GM23338 (cell line): ENCODE results near the gene NEK3. TPM values are rescaled to one million over a fixed set of nuclear protein-coding genes. Genes with fewer than 3 reads are reported as not detected.

ENCODE experiments used
- ATAC-seq: fragments of 200-7000 bp; cut with Tn5 transposase; 3 replicates; pipeline ENCODE4 v1.9.1; 2020
- DNase-seq: peaks from one replicate; pipeline ENCODE4 v3.0.0-alpha.2; 2015; ENCODE audit warnings: low spot score
- H2AFZ ChIP-seq: fragments of 200-600 bp; sonication (generic); 2 replicates; pipeline ENCODE4 v1.8.0; 2016; ENCODE audit warnings: antibody characterized with exemption, mild to moderate bottlenecking, moderate library complexity
- H3F3A ChIP-seq: fragments of 200-600 bp; sonication (generic); replicated peaks from 2 replicates; pipeline ENCODE4 v1.8.0; 2017; ENCODE audit warnings: antibody characterized with exemption, mixed run types, low read depth
- H3K27ac ChIP-seq: fragments of 200-600 bp; sonication (generic); 2 replicates; pipeline ENCODE4 v1.6.1; 2016; ENCODE audit warnings: low read depth
- H3K27me3 ChIP-seq: fragments of 200-600 bp; sonication (generic); 2 replicates; pipeline ENCODE4 v1.8.0; 2016; ENCODE audit warnings: mild to moderate bottlenecking, mixed run types, moderate library complexity; ENCODE audit not compliant: insufficient read depth
- H3K36me3 ChIP-seq: fragments of 200-600 bp; sonication (generic); 2 replicates; pipeline ENCODE4 v1.8.0; 2016; ENCODE audit warnings: mild to moderate bottlenecking; ENCODE audit not compliant: insufficient read depth
- H3K4me1 ChIP-seq: fragments of 200-600 bp; sonication (generic); 2 replicates; pipeline ENCODE4 v1.8.0; 2016; ENCODE audit warnings: mild to moderate bottlenecking, moderate library complexity; ENCODE audit not compliant: insufficient read depth
- H3K4me2 ChIP-seq: fragments of 200-600 bp; sonication (generic); 2 replicates; pipeline ENCODE4 v1.7.1; 2017; ENCODE audit warnings: mixed run types
- H3K4me3 ChIP-seq: fragments of 200-600 bp; sonication (generic); 2 replicates; pipeline ENCODE4 v1.6.1; 2016; ENCODE audit warnings: mixed run types
- H3K79me2 ChIP-seq: fragments of 200-600 bp; sonication (generic); replicated peaks from 2 replicates; pipeline ENCODE4 v1.8.0; 2017; ENCODE audit warnings: mild to moderate bottlenecking; ENCODE audit not compliant: insufficient read depth
- H3K9me2 ChIP-seq: fragments of 200-600 bp; sonication (generic); 2 replicates; pipeline ENCODE4 v1.8.0; 2017; ENCODE audit not compliant: insufficient read depth
- H4K20me1 ChIP-seq: fragments of 200-600 bp; sonication (generic); replicated peaks from 2 replicates; pipeline ENCODE4 v1.8.0; 2017; ENCODE audit warnings: mild to moderate bottlenecking; ENCODE audit not compliant: insufficient read depth
- H3K27ac Mint-ChIP-seq: 2 replicates; pipeline ENCODE4 v1.8.0; 2020; ENCODE audit warnings: inconsistent platforms, mild to moderate bottlenecking, moderate library complexity, mixed read lengths
- H3K27me3 Mint-ChIP-seq: 3 replicates; pipeline ENCODE4 v1.8.0; 2022; ENCODE audit warnings: low read depth, mild to moderate bottlenecking, moderate library complexity, mixed read lengths, inconsistent platforms; ENCODE audit not compliant: insufficient read depth, poor library complexity
- H3K36me3 Mint-ChIP-seq: 3 replicates; pipeline ENCODE4 v1.8.0; 2021; ENCODE audit warnings: low read depth, mild to moderate bottlenecking, inconsistent platforms, moderate library complexity, mixed read lengths
- H3K4me1 Mint-ChIP-seq: 3 replicates; pipeline ENCODE4 v1.8.0; 2020; ENCODE audit warnings: mild to moderate bottlenecking, inconsistent platforms, mixed read lengths
- H3K4me3 Mint-ChIP-seq: 3 replicates; pipeline ENCODE4 v1.8.0; 2021; ENCODE audit warnings: moderate library complexity, mild to moderate bottlenecking, inconsistent platforms, mixed read lengths
- H3K9me3 Mint-ChIP-seq: 3 replicates; pipeline ENCODE4 v1.8.0; 2020; ENCODE audit warnings: moderate library complexity, mild to moderate bottlenecking, inconsistent platforms, mixed read lengths
- CREB1 ChIP-seq: fragments of 250-450 bp; sonication (Bioruptor Pico); IDR thresholded peaks from 2 replicates; pipeline ENCODE4 v1.5.0; 2020; ENCODE audit warnings: low read depth, mild to moderate bottlenecking, moderate library complexity
- CTCF ChIP-seq, 2 experiments: fragments of 200-600 bp in 1 of 2; sonication (generic) in 1 of 2; conservative IDR thresholded peaks; 2 replicates each; pipeline versions ENCODE4 v1.5.1 to v1.6.1; 2016 to 2017; ENCODE audit warnings: antibody characterized with exemption in 2 of 2, low read depth in 2 of 2, mild to moderate bottlenecking in 2 of 2, moderate library complexity in 1 of 2
- ETS1 ChIP-seq: IDR thresholded peaks from 2 replicates; pipeline ENCODE4 v1.6.1; 2016; ENCODE audit warnings: antibody characterized with exemption
- EZH2 ChIP-seq: fragments of 200-600 bp; sonication (generic); IDR thresholded peaks from one replicate; pipeline ENCODE4 v1.8.0; 2017; ENCODE audit warnings: antibody characterized with exemption, mild to moderate bottlenecking, low read depth; ENCODE audit not compliant: unreplicated experiment
- EZH2phosphoT487 ChIP-seq: fragments of 200-600 bp; sonication (generic); IDR thresholded peaks from one replicate; pipeline ENCODE4 v1.8.1; 2018; ENCODE audit warnings: antibody characterized with exemption; ENCODE audit not compliant: unreplicated experiment
- JUNB ChIP-seq: IDR thresholded peaks from one replicate; pipeline ENCODE4 v1.6.1; 2016; ENCODE audit warnings: antibody characterized with exemption; ENCODE audit not compliant: unreplicated experiment
- NANOG ChIP-seq: IDR thresholded peaks from 2 replicates; pipeline ENCODE4 v1.6.1; 2016; ENCODE audit warnings: antibody characterized with exemption, borderline replicate concordance
- POLR2AphosphoS5 ChIP-seq: IDR thresholded peaks from 2 replicates; pipeline ENCODE4 v1.6.1; 2016; ENCODE audit warnings: antibody characterized with exemption, low read depth
- REST ChIP-seq: IDR thresholded peaks from one replicate; pipeline ENCODE4 v1.6.1; 2018; ENCODE audit warnings: antibody characterized with exemption; ENCODE audit not compliant: unreplicated experiment
- STAT1 ChIP-seq: IDR thresholded peaks from one replicate; pipeline ENCODE4 v1.6.1; 2016; ENCODE audit warnings: antibody characterized with exemption; ENCODE audit not compliant: unreplicated experiment
- ZNF114 ChIP-seq: fragments of 250-450 bp; sonication (Bioruptor Pico); IDR thresholded peaks from 2 replicates; pipeline ENCODE4 v1.5.0; 2020; ENCODE audit warnings: mild to moderate bottlenecking, moderate library complexity
- ZNF331 ChIP-seq: fragments of 250-450 bp; sonication (Bioruptor Pico); IDR thresholded peaks from 2 replicates; pipeline ENCODE4 v1.5.0; 2020; ENCODE audit warnings: low read depth, mild to moderate bottlenecking, moderate library complexity
- ZNF462 ChIP-seq: fragments of 250-450 bp; sonication (Bioruptor Pico); IDR thresholded peaks from 2 replicates; pipeline ENCODE4 v1.5.0; 2020; ENCODE audit warnings: mild to moderate bottlenecking, moderate library complexity
- polyA plus RNA-seq: library from polyadenylated mRNA; unstranded; fragments of >200 nt; fragmentation: Nextera tagmentation; extraction: Ambion mirVana; gene quantifications from 2 replicates; pipeline ENCODE4 v1.2.1, GENCODE V29; 2016
- total RNA-seq: library from RNA; depleted of rRNA; stranded (reverse); fragments of >200 nt; shearing (Covaris generic); gene quantifications from 2 replicates; pipeline ENCODE4 v1.2.3, GENCODE V29; 2014

Gene NEK3
- total and polyA plus RNA-seq, 2 experiments from 2014 or later: 26.7 to 26.8 TPM

GRCh38 chr13:52141299-52141698 lies 18.1 kb downstream of the NEK3 start:
- H3K27me3 ChIP-seq: no peaks in the 10 kb centered on the region
- H3K27me3 Mint-ChIP-seq: no peaks in the 10 kb centered on the region
- ATAC-seq (no peak), DNase-seq (no peak)
- no peaks in the 10 kb centered on the region; the same call in 1 of the 2 replicates for H3K36me3 ChIP-seq
- no peaks in the 10 kb centered on the region for H3K4me1 ChIP-seq
- H3K9me2 ChIP-seq: no peaks in the 10 kb centered on the region
- no peaks in the 10 kb centered on the region for H3K79me2 ChIP-seq
- no peaks in the 10 kb centered on the region for H4K20me1 ChIP-seq
- H2AFZ ChIP-seq: no peak overlapping the region
- no peak overlapping the region for H3K4me3 ChIP-seq
- no peak overlapping the region for H3K27ac Mint-ChIP-seq
- no peaks in the 10 kb centered on the region for H3F3A ChIP-seq
- TF ChIP-seq CREB1 (CRISPR knock-in tag): no peak
- TF ChIP-seq ETS1: no peak
- no peak for TF ChIP-seq STAT1
- no peak for TF ChIP-seq ZNF331 (CRISPR knock-in tag)
- TF ChIP-seq ZNF462 (CRISPR knock-in tag): no peak
- TF ChIP-seq POLR2AphosphoS5: no peak
- no peak for TF ChIP-seq REST
- no peak for TF ChIP-seq EZH2
- no peak for TF ChIP-seq CTCF (conservative IDR thresholded peaks at IDR 0.05; ENCODE audit: low read depth in 2 of 2)
- no peak for TF ChIP-seq EZH2phosphoT487
- TF ChIP-seq JUNB: no peak
- no peak for TF ChIP-seq ZNF114 (CRISPR knock-in tag)
- TF ChIP-seq NANOG: no peak
- no peak overlapping the region for H3K27ac ChIP-seq
- H3K4me1 Mint-ChIP-seq: no peaks in the 10 kb centered on the region
- H3K4me2 ChIP-seq: no peak overlapping the region
- H3K9me3 Mint-ChIP-seq: no peaks in the 10 kb centered on the region
- no peak overlapping the region for H3K4me3 Mint-ChIP-seq
- H3K36me3 Mint-ChIP-seq: peaks cover 4% of the 10 kb centered on the region; the same call in 1 of the 3 replicates
